ENCODE data around the gene CST6.

GRCh38 chr11:66011785-66012303 is at the start of gene CST6:
- TF ChIP-seq CTCF (conservative IDR thresholded peaks at IDR 0.05; ENCODE audit: low read length) = no peak
- no peak for TF ChIP-seq EZH2phosphoT487 (IDR thresholded peaks at IDR 0.05; ENCODE audit: borderline replicate concordance)
